ENCODE measurements around the gene ACACB.

The ACACB gene

DNA sequence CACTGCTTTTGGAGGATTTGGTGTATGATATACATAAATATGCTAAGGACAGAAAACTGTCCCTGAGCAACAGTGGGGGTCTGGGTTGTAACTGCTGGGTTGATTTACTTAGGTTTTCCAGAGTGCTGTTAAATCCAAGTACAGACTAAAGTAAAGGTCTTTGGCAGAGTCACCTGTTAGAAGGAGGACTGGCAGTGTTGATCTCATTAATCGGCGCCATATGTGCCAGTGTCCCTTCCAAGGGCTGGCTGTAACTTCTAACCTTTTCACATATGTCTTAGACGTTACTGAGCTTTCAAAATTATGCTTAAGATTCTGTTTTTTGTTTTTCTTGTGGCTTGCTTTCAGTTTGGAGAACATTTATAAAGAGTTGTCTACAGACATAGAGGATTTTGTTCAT is 13.9 kb upstream of the ACACB start:
- POLR2A ChIA-PET = no interaction called here
- CTCF ChIA-PET = interaction anchor here (1.1 to 1.3 kb wide), 2 partner anchors 9 to 152 kb away, joined by 3 to 4 read pairs; no protein-coding TSS in a partner anchor
- TF ChIP-seq, protein P1, sequence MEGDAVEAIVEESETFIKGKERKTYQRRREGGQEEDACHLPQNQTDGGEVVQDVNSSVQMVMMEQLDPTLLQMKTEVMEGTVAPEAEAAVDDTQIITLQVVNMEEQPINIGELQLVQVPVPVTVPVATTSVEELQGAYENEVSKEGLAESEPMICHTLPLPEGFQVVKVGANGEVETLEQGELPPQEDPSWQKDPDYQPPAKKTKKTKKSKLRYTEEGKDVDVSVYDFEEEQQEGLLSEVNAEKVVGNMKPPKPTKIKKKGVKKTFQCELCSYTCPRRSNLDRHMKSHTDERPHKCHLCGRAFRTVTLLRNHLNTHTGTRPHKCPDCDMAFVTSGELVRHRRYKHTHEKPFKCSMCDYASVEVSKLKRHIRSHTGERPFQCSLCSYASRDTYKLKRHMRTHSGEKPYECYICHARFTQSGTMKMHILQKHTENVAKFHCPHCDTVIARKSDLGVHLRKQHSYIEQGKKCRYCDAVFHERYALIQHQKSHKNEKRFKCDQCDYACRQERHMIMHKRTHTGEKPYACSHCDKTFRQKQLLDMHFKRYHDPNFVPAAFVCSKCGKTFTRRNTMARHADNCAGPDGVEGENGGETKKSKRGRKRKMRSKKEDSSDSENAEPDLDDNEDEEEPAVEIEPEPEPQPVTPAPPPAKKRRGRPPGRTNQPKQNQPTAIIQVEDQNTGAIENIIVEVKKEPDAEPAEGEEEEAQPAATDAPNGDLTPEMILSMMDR (IDR thresholded peaks at IDR 0.05; ENCODE audit: control extremely low read depth, extremely low read depth, low read depth, missing control alignments) = no peak
- DNase-seq (ENCODE audit: extremely low spot score) = no peak

DNA sequence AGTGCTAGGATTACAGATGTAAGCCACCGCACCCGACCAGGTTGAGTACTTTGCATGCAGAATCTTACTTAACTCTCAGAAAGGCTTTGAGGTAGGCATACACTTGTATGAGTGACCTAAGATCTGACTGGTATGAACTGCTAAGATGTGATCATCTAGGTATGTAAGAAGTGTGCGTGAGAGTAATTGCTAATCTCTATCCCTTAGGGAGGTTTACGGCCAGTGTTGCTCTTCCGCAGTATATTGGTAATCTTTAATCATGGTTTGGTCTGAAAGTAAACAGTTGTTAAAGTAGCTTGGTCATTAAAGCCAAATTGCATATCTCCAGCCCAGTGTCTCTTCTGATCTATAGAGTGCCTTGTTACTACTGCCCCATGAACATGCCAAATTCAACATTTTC is 11.2 kb upstream of the ACACB start:
- ChIA-PET CTCF (interaction anchor here (1.0 to 2.9 kb wide), 2 partner anchors 10 to 289 kb away, joined by 3 to 10 read pairs; no protein-coding TSS in a partner anchor), POLR2A (interaction anchor here (0.6 kb wide), 1 partner anchor 10 kb away, joined by 3 read pairs; no protein-coding TSS in a partner anchor)
- TF ChIP-seq, protein P1 (IDR thresholded peaks at IDR 0.05; ENCODE audit: control extremely low read depth, extremely low read depth, low read depth, missing control alignments) = no peak
- no peak for DNase-seq (ENCODE audit: extremely low spot score)

DNA sequence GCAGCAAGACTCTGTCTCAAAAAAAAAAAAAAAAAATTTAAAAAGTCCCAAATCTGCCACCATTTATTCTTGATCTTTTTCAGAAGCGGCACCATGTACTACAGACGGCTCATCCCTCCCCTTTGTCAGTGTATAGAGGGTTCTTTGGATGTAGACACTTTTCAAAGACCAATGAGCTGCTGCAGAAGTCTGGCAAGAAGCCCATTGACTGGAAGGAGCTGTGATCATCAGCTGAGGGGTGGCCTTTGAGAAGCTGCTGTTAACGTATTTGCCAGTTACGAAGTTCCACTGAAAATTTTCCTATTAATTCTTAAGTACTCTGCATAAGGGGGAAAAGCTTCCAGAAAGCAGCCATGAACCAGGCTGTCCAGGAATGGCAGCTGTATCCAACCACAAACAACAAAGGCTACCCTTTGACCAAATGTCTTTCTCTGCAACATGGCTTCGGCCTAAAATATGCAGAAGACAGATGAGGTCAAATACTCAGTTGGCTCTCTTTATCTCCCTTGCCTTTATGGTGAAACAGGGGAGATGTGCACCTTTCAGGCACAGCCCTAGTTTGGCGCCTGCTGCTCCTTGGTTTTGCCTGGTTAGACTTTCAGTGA is 6.5 kb upstream of the ACACB start:
- CTCF ChIA-PET = interaction anchor here (1.2 to 3.5 kb wide), 4 partner anchors 9 to 251 kb away, joined by 3 to 25 read pairs (median 4); no protein-coding TSS in a partner anchor
- POLR2A ChIA-PET = no interaction called here
- DNase-seq (ENCODE audit: extremely low spot score) = no peak
- TF ChIP-seq, protein P1 (IDR thresholded peaks at IDR 0.05; ENCODE audit: control extremely low read depth, extremely low read depth, low read depth, missing control alignments) = no peak

DNA sequence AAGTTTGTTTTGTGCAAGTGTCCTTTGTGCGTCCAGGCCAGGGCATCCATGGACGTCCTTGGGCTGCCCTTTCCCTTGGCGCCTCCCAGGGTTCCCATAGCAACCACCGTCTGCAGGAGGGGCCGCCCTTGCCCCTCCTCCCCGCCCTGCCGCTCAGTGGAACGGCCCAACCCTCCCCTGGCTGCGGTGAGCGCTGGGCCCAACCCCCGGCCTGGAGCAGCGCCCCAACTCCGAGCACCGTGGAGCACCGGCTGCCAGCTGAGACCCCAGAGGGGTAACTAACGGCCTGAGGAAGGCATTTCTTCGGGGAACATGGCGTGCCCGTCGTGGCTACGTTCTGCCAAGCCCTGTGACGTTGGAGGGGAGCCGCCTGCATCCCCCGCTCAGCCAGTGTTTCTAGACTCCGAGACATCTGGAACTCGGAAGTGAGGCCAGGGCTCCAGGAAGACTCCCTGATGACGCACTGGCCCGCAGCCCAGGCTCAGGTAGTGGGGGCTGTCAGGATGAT is 5.3 kb upstream of the ACACB start:
- ChIA-PET CTCF (interaction anchor here (0.7 to 3.5 kb wide), 17 partner anchors 9 to 1047 kb away, joined by 3 to 25 read pairs (median 5); partner anchors contain the start of genes ALKBH2 and USP30), POLR2A (no interaction called here)
- peak; percentile 68 for DNase-seq (ENCODE audit: extremely low spot score)
- TF ChIP-seq, protein P1 (IDR thresholded peaks at IDR 0.05; ENCODE audit: control extremely low read depth, extremely low read depth, low read depth, missing control alignments) = no peak

DNA sequence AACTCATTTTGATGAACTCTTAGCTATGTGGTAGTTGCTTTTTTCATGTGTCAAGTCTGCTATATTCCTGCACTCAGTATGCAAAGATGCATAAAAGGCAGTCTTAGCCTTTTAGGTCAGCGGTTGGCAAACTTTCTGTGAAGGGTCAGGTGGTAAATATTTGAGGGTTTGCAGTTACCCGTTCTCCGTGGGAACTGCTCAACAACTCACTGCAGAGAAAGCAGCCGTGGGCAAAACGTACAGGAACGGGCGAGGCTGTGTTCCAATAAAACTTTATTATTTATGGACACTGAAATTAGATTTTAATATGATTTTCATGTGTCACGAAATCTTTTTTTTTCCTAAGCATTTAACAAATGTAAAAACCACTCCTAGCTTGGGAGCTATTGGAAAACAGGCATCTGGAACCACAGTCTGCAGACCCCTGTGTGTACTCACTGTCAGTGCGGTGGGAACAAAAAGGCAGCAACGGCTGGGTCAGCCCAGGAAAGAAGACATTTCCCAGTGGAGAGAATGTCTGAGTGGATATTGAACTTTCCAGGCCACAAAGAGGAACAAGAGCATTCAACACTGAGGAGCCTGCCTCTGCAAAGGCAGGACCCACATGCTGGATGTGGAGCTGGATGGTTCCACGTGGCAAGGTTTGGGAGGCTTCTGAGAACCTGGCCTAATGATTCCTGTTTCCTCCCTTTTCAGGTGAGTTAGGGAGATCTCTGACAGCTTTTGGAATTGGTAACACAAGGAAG is 3.5 kb upstream of the ACACB start:
- no peak for DNase-seq (ENCODE audit: extremely low spot score)
- ChIA-PET POLR2A (interaction anchor here (0.6 to 0.7 kb wide), 3 partner anchors 63 to 1012 kb away, joined by 3 read pairs; no protein-coding TSS in a partner anchor), CTCF (interaction anchor here (0.9 to 3.5 kb wide), 20 partner anchors 8 to 604 kb away, joined by 3 to 25 read pairs (median 5); partner anchors contain the start of gene ALKBH2)
- TF ChIP-seq, protein P1 (IDR thresholded peaks at IDR 0.05; ENCODE audit: control extremely low read depth, extremely low read depth, low read depth, missing control alignments) = no peak

DNA sequence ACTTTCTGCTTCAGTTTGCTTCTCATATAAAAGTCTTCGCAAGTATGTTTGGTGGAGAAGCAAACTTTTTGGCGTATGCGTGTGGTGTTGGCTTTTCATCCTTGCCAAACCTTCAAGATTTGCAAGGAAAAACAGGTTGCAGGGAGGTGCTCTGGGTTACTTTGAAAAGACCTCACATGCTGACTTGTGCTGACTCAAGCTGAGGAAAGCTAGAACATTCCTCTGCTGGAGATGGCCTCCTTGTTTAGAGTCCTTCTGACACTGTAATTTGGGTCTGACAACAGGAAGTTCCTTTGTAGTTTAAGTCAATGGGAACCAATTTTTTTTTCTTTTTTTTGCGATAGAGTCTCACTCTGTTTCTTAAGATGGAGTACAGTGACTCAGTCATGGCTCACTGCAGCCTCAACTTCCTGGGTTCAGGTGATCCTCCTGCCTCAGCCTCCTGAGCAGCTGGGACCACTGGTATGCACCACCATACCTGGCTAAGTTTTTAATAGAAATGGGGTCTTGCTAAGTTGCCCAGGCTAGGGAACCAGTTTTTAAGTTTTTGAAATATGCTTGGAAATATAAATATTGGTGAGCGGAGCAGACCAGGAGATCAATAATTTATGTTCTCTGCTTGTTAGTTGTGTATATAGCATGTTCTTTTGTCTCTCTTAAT is 2.6 kb upstream of the ACACB start:
- POLR2A ChIA-PET = no interaction called here

More for the DNA sequence above, 2.6 kb upstream of the ACACB start:
- CTCF ChIA-PET = interaction anchor here (2.3 to 3.3 kb wide), 3 partner anchors 22 to 272 kb away, joined by 8 to 17 read pairs (median 14); partner anchors contain the start of gene ALKBH2
- TF ChIP-seq, protein P1 (IDR thresholded peaks at IDR 0.05; ENCODE audit: control extremely low read depth, extremely low read depth, low read depth, missing control alignments) = no peak
- no peak for DNase-seq (ENCODE audit: extremely low spot score)
